ENCODE measurements around the gene ANO1. TPM values are rescaled to one million over a fixed set of nuclear protein-coding genes. Genes with fewer than 3 reads are reported as not detected.

ANO1 gene
- total RNA-seq, 2 donors from 2014 or later = 15.9 to 25.6 TPM

DNA sequence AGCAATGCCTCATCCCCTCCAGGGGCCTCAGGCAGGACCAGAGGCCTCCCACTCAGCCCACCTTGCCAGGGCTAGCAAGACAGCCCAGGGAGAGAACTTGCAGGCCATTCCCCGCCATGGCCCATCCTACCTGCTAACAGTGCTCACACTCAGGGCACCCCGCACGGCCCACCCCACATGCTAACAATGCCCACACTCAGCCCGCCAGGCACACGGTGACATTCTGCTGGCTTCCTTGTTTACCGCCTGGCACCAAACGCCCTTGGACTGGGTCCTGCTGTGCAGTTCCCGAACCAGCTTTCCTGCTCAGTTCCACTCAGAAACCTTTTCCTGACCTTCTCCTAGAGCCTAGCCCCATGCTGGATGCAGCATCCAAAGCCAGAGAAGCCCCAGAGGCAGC lies 91.5 kb downstream of the ANO1 start:
- DNase-seq = no peak
- intact Hi-C loops (cut with DNase I, micrococcal nuclease) = no loop called here
- ATAC-seq = no peak

DNA sequence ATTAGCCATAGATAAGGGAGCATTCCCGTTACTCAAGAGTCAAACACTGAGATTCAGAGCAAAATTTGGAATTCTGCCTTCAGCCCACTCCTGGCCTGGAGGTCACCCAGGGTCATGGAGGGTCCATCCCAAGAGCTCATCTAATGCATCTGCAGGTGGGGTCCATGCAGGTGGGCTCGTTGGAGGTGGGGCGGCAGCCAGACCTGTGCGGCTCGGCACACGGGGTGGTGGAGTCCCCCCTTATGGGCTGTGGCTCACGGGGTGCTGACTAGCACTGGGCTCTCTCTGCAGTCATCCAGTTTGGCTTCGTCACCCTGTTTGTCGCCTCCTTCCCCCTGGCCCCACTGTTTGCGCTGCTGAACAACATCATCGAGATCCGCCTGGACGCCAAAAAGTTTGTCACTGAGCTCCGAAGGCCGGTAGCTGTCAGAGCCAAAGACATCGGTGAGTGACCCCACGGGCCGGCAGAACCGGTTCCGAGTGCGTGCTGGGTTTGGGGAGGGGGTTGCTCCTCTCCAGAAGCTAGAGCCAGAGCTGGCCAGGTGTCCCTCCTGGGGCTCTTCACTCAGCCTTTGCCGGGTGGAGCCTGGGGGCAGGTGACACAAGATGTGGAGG lies 92.6 kb downstream of the ANO1 start:
- intact Hi-C loops (cut with DNase I, micrococcal nuclease) = no loop called here
- DNase-seq (no peak), ATAC-seq (no peak)

- DNase-seq (no peak), ATAC-seq (no peak)
- intact Hi-C loops (cut with DNase I, micrococcal nuclease) = no loop called here
These were observed 94.9 kb downstream of the ANO1 start for GRCh38 chr11:70173018-70173417.

GRCh38 chr11:70174547-70175235 lies 96.6 kb downstream of the ANO1 start:
- intact Hi-C loops (cut with DNase I, micrococcal nuclease) = no loop called here
- ATAC-seq = no peak
- DNase-seq = no peak

GRCh38 chr11:70175236-70175698 lies 97.2 kb downstream of the ANO1 start:
- intact Hi-C loops (cut with DNase I, micrococcal nuclease) = no loop called here
- DNase-seq (no peak), ATAC-seq (no peak)

DNA sequence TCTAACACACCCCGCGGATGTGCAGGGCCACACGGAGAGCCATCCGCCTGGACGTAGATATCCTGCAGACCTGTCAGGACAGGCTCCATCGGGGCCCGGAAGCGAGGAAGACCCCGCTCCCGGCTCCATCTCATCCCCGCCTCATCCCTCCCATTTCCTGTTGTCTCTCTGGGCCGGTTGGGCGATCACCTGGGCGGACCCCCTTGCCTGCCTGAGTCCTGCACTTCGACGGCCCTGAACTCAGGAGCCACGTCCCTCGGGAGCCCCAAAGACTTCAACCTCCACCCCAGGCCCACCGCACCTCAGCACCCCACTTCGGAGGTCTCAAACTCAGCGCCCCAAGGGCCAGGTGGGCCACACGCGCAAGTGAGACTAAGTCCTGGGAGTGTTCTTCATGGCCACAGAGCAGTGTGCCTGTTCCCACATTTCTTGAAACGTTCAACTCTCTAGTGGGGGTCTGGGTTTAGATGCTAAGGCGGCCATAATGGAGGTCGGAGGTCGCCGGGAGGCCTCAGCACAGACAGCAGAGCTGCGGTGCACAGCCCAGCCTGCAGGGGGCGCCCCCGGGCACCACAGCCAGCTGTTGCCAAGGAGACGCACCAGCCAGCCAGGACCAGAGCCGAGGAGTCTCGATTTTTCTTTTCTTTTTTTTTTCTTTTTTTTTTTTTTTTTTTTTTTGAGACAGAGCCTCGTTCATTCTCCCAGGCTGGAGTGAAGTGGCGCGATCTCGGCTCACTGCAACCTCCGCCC lies 99.0 kb downstream of the ANO1 start:
- intact Hi-C loops (cut with DNase I, micrococcal nuclease) = no loop called here
- ATAC-seq (peak; percentile 76), DNase-seq (peak in 1 of 2 donors; percentile 56)

- intact Hi-C loops (cut with DNase I, micrococcal nuclease) = no loop called here
- ATAC-seq (no peak), DNase-seq (no peak)
These were observed 102.8 kb downstream of the ANO1 start for GRCh38 chr11:70180906-70181305.

GRCh38 chr11:70182266-70182665 lies 104.1 kb downstream of the ANO1 start:
- no peak for ATAC-seq
- no peak for DNase-seq
- intact Hi-C loops (cut with DNase I, micrococcal nuclease) = no loop called here

GRCh38 chr11:70183032-70183431 lies 104.9 kb downstream of the ANO1 start:
- intact Hi-C loops (cut with DNase I, micrococcal nuclease) = no loop called here
- DNase-seq (no peak), ATAC-seq (no peak)

DNA sequence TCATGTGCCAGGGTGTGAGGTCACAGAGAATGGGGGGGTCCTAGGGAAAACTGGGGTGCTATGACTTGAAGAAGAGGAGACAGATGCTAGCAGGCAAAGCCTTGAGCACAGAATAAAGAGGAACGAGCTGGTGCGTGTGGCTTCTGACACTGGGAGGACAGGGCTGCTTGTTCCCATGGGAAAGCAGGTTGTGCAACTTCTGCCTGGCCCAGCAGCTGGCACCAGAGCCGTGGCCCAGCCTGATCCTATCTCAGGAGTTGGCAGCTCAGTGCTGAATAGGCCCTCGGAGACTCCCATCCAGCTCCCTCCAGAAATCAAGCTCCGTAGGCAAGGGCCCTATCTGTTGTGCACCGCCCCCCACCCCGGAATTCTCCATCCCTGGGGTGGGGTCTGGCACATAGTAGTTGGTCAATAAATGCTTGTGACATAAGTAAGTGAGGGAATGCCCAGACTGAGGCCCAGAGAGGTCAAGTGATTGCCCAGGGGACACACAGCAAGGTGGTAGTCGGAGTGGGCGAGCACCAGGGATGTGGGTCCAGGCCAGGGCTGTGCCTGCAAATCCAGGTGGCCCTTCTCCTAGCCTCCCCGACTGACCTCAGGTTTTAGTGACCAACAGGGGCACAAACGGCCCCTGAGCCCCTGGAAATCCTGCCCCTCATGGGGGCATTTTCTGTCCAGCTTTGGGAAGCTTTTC lies 105.5 kb downstream of the ANO1 start:
- DNase-seq (no peak), ATAC-seq (no peak)
- intact Hi-C loops (cut with DNase I, micrococcal nuclease) = no loop called here

- intact Hi-C loops (cut with DNase I, micrococcal nuclease) = no loop called here
- no peak for ATAC-seq
These were observed 106.3 kb downstream of the ANO1 start for GRCh38 chr11:70184396-70184795.

GRCh38 chr11:70185348-70186055 lies 107.4 kb downstream of the ANO1 start:
- intact Hi-C loops (cut with DNase I, micrococcal nuclease) = no loop called here
- no peak for DNase-seq
- no peak for ATAC-seq

More at GRCh38 chr11:70184396-70184795, 106.3 kb downstream of the ANO1 start:
- no peak for DNase-seq

GRCh38 chr11:70186420-70186819 lies 108.3 kb downstream of the ANO1 start:
- DNase-seq (no peak), ATAC-seq (no peak)
- intact Hi-C loops (cut with DNase I, micrococcal nuclease) = no loop called here

DNA sequence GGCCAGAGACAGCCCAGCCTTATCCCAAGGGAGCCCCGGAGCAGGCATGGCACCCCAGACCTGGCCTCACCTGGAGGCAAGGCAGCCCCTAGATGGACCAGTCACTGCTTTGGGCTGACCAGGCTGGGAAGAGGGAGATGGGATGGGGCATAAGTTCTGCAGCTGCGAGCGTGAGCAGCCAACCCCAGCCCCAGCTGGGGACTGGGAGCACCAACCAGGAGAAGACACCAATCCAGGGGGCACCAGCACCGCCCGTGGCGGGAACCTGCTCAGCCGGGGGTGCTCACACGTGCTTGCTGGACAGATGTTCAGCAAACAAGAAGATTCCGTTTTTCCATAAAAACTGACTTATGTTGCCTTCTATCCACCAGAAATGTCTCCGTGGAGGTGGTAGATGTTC lies 108.8 kb downstream of the ANO1 start:
- DNase-seq (no peak), ATAC-seq (no peak)
- intact Hi-C loops (cut with DNase I, micrococcal nuclease) = no loop called here

- intact Hi-C loops (cut with DNase I, micrococcal nuclease) = no loop called here
- ATAC-seq = no peak
- no peak for DNase-seq
These were observed 109.7 kb downstream of the ANO1 start for GRCh38 chr11:70187771-70188170.

- no peak for ATAC-seq
- intact Hi-C loops (cut with DNase I, micrococcal nuclease) = loop anchor here in 1 of 2 donors (5.0 kb wide), 1 partner anchor 272 kb away; no protein-coding TSS in a partner anchor
These were observed 111.5 kb downstream of the ANO1 start for GRCh38 chr11:70189622-70190021.

GRCh38 chr11:70191495-70192140 lies 113.5 kb downstream of the ANO1 start:
- peak; percentile 52 to 87 for DNase-seq
- ATAC-seq = peak; percentile 91
- intact Hi-C loops (cut with DNase I, micrococcal nuclease) = loop anchor here in 1 of 2 donors (5.0 kb wide), 1 partner anchor 274 kb away; no protein-coding TSS in a partner anchor

More at GRCh38 chr11:70189622-70190021, 111.5 kb downstream of the ANO1 start:
- DNase-seq = no peak

Measured in left colon (tissue), 2 donors.